Astrocyte (in vitro differentiated cells and primary cell): ENCODE measurements around the gene PXK.

Experiments
- EZH2 ChIP-seq: IDR thresholded peaks from 2 replicates; pipeline ENCODE4 v1.6.1; 2012; ENCODE audit warnings: mild to moderate bottlenecking, low read length, inconsistent platforms; ENCODE audit not compliant: insufficient read depth
- TF ChIP-seq, protein P1 (sequence below): IDR thresholded peaks from 2 replicates; pipeline ENCODE4 v1.5.1; 2011; ENCODE audit warnings: low read depth, mild to moderate bottlenecking, inconsistent platforms, low read length, moderate library complexity; ENCODE audit not compliant: insufficient read depth

DNA sequence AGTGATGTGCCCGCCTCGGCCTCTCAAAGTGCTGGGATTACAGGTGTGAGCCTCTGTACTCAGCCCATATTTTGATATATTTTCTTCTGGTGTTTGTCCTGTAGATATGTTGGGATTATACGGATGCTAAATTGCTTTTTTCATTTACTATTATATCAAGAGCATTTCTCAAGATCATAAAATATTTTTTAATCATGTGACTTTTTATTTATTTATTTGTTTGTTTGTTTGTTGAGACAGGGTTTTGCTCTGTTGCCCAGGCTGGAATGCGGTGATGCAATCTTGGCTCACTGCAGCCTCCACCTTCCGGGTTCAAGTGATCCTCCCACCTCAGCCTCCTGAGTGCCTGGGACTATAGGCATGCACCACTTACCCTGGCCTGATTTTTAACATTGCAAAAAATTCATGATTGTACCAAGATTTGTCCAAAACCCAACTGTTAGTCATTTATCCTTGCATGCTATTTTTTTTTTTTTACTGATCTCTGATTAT, 2.7 kb upstream of the PXK start:
- TF ChIP-seq, protein P1, sequence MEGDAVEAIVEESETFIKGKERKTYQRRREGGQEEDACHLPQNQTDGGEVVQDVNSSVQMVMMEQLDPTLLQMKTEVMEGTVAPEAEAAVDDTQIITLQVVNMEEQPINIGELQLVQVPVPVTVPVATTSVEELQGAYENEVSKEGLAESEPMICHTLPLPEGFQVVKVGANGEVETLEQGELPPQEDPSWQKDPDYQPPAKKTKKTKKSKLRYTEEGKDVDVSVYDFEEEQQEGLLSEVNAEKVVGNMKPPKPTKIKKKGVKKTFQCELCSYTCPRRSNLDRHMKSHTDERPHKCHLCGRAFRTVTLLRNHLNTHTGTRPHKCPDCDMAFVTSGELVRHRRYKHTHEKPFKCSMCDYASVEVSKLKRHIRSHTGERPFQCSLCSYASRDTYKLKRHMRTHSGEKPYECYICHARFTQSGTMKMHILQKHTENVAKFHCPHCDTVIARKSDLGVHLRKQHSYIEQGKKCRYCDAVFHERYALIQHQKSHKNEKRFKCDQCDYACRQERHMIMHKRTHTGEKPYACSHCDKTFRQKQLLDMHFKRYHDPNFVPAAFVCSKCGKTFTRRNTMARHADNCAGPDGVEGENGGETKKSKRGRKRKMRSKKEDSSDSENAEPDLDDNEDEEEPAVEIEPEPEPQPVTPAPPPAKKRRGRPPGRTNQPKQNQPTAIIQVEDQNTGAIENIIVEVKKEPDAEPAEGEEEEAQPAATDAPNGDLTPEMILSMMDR = no peak
- no peak for TF ChIP-seq EZH2
